HepG2 (cell line): Measurements from ENCODE around the gene CALML6. TPM values are rescaled to one million over a fixed set of nuclear protein-coding genes. Genes with fewer than 3 reads are reported as not detected.
A peak's percentile ranks its signal among the peaks of the same experiment; 100 is the strongest.

ENCODE experiments used
- ATAC-seq: fragments of 200-7000 bp; cut with Tn5 transposase; 3 replicates; pipeline ENCODE4 v1.9.1; 2020; ENCODE audit warnings: mild to moderate bottlenecking, moderate library complexity
- BruUV-seq: library from RNA; stranded (reverse); fragments of 400-500 nt; replicated peaks from 2 replicates; lab custom pipeline; 2021; lab: Mats Ljungman, UMichigan
- CTCF ChIA-PET: fragments of 300-600 bp; formaldehyde crosslinking; extraction: SDS; loops from one replicate; lab custom pipeline; 2021; ENCODE audit warnings: low total read pairs, inconsistent platforms, low intra/inter-chr PET ratio; lab: Yijun Ruan, JAX
- POLR2A ChIA-PET: fragments of 350-600 bp; sonication (Branson Sonifier 250); formaldehyde crosslinking; loops from one replicate; lab custom pipeline; 2020; ENCODE audit warnings: antibody characterized with exemption, inconsistent platforms; lab: Yijun Ruan, JAX
- DNase-seq: peaks from one replicate; pipeline ENCODE4 v3.0.0-alpha.2; 2015; ENCODE audit warnings: low spot score
- FAIRE-seq: peaks from 3 replicates; lab custom pipeline; 2011; peaks lifted over from hg19 to GRCh38; lab: Jason Lieb, UNC
- H2AFZ ChIP-seq: one replicate; pipeline ENCODE4 v1.6.1; 2011; ENCODE audit warnings: low read length, inconsistent platforms
- H3K27ac ChIP-seq: fragments of 300-600 bp; 3 replicates; pipeline ENCODE4 v1.8.0; 2011; ENCODE audit warnings: mixed run types, mild to moderate bottlenecking, mixed read lengths, low read length, inconsistent platforms; ENCODE audit not compliant: insufficient read depth; ENCODE audit errors: extremely low read length
- H3K27me3 ChIP-seq, 2 experiments: fragments of 200-600 bp in 1 of 2; 2 replicates in 1 of 2; 3 replicates in 1 of 2; pipeline versions ENCODE4 v1.6.0 to v1.8.0; 2011; ENCODE audit warnings: low read length in 2 of 2, mild to moderate bottlenecking in 2 of 2, moderate library complexity in 2 of 2, inconsistent platforms in 1 of 2; ENCODE audit not compliant: insufficient read depth in 2 of 2, control insufficient read depth in 1 of 2
- H3K36me3 ChIP-seq, 2 experiments: fragments of 200-600 bp in 1 of 2; replicated peaks in 1 of 2; 2 replicates in 1 of 2; 3 replicates in 1 of 2; pipeline versions ENCODE4 v1.5.1 to v1.8.0; 2011; ENCODE audit warnings: low read length in 2 of 2, inconsistent platforms in 1 of 2; ENCODE audit not compliant: insufficient read depth in 2 of 2, control insufficient read depth in 1 of 2
- H3K4me1 ChIP-seq: 2 replicates; pipeline ENCODE4 v1.5.1; 2012; ENCODE audit warnings: low read length, inconsistent platforms; ENCODE audit not compliant: insufficient read depth
- H3K4me2 ChIP-seq: 2 replicates; pipeline ENCODE4 v1.6.0; 2011; ENCODE audit warnings: low read depth, low read length, inconsistent platforms
- H3K4me3 ChIP-seq, 3 experiments: fragments of 200-600 bp in 1 of 3; sonication (generic), shearing (Covaris generic) in 1 of 3; replicated peaks in 1 of 3; 2 replicates each; pipeline ENCODE4 v1.5.1; 2011 to 2016; ENCODE audit warnings: low read length in 3 of 3, inconsistent platforms in 2 of 3, low read depth in 2 of 3, mild to moderate bottlenecking in 2 of 3, control low read depth in 1 of 3, mixed read lengths in 1 of 3; ENCODE audit not compliant: insufficient read depth in 1 of 3
- H3K79me2 ChIP-seq: one replicate; pipeline ENCODE4 v1.6.1; 2011; ENCODE audit warnings: low read length, inconsistent platforms; ENCODE audit not compliant: insufficient read depth
- H3K9ac ChIP-seq: 2 replicates; pipeline ENCODE4 v1.6.0; 2011; ENCODE audit warnings: mild to moderate bottlenecking, low read depth, low read length, inconsistent platforms; ENCODE audit not compliant: insufficient read depth
- H3K9me3 ChIP-seq: 2 replicates; pipeline ENCODE4 v1.5.1; 2012; ENCODE audit warnings: mild to moderate bottlenecking, low read length
- H4K20me1 ChIP-seq: 2 replicates; pipeline ENCODE4 v1.6.0; 2011; ENCODE audit warnings: inconsistent platforms, mild to moderate bottlenecking, low read length, moderate library complexity; ENCODE audit not compliant: insufficient read depth
- CC2D1A ChIP-seq: sonication (generic); formaldehyde crosslinking; IDR thresholded peaks from 2 replicates; pipeline ENCODE4 v1.8.1; 2023; ENCODE audit warnings: mild to moderate bottlenecking, missing genetic modification reagents
- MAX ChIP-seq: IDR thresholded peaks from 2 replicates; pipeline ENCODE4 v1.6.1; 2012; ENCODE audit warnings: inconsistent platforms
- MNT ChIP-seq: fragments of 450-650 bp; IDR thresholded peaks from 2 replicates; pipeline ENCODE4 v1.6.1; 2016
- RFX1 ChIP-seq: fragments of 450-650 bp; IDR thresholded peaks from 2 replicates; pipeline ENCODE4 v1.6.1; 2017
- SNAPC4 ChIP-seq: sonication (generic); formaldehyde crosslinking; IDR thresholded peaks from 2 replicates; pipeline ENCODE4 v1.4.0; 2020; ENCODE audit warnings: mild to moderate bottlenecking, missing genetic modification reagents
- ZBTB42 ChIP-seq: sonication (generic); formaldehyde crosslinking; IDR thresholded peaks from 2 replicates; pipeline ENCODE4 v1.5.0; 2020; ENCODE audit warnings: mild to moderate bottlenecking, missing genetic modification reagents
- ZNF839 ChIP-seq: sonication (generic); formaldehyde crosslinking; IDR thresholded peaks from 2 replicates; pipeline ENCODE4 v1.4.0; 2020; ENCODE audit warnings: missing genetic modification reagents, mild to moderate bottlenecking, borderline replicate concordance
- WGBS: methylation state at CpG from one replicate; pipeline ENCODE4 v1.1.6; 2017; ENCODE audit warnings: low lambda C conversion rate; 5-methylcytosine and 5-hydroxymethylcytosine counted together
- in situ Hi-C: cut with HindIII; loops from 2 replicates; pipeline ENCODE4 v1.10.0; 2017; ENCODE audit warnings: low pct_unique_long_range_greater_than_20kb; ENCODE audit not compliant: extremely low pct_ligation_motif_present
- intact Hi-C: fragments of 100-400 bp; cut with micrococcal nuclease; formaldehyde crosslinking; loops from one replicate; pipeline ENCODE4 v1.10.0; 2022; ENCODE audit not compliant: unreplicated experiment
- polyA plus RNA-seq, 8 experiments: library from polyadenylated mRNA; depleted of rRNA in 3 of 8; stranded (reverse) in 7 of 8; unstranded in 1 of 8; fragments of >200 nt; fragmentation: Illumina TruSeq in 4 of 8; extraction: Trizol in 4 of 8; gene quantifications; 2 replicates each; pipeline versions ENCODE4 v1.2.1 to v1.2.3, GENCODE V29; 2011 to 2016; ENCODE audit warnings: low read depth in 4 of 8, missing spikeins in 1 of 8, mixed read lengths in 1 of 8; ENCODE audit not compliant: insufficient read depth in 1 of 8
- total RNA-seq, 5 experiments: library from RNA; depleted of rRNA; stranded (reverse); fragments of >200 nt; fragmentation: Illumina TruSeq; extraction: Trizol; gene quantifications; 2 replicates each; pipeline ENCODE4 v1.2.3, GENCODE V29; 2016; ENCODE audit warnings: low read depth in 1 of 5

Gene CALML6
- total and polyA plus RNA-seq, 2 of the 13 experiments (the other 11 are each of a cell fraction or from before 2014, with no cell fraction given), result 0.11 to 0.12 TPM

- peaks cover 10% of the 10 kb centered on the region for H3K79me2 ChIP-seq
- H3K4me2 ChIP-seq, result no peak overlapping the region
- H2AFZ ChIP-seq, result no peak overlapping the region
- 95% methylated on average over 22 of the region's 24 CpGs for WGBS
- CTCF ChIA-PET, result no interaction called here
- no peak for DNase-seq
- no peaks in the 10 kb centered on the region for H3K9me3 ChIP-seq
- ATAC-seq, result no peak
- H3K27ac ChIP-seq, result no peak overlapping the region
- no peak overlapping the region for H3K4me3 ChIP-seq
- H3K36me3 ChIP-seq, result no peaks in the 10 kb centered on the region; a peak in 1 of 5 replicates
- in situ Hi-C loops (no loop called here), intact Hi-C loops (no loop called here)
- BruUV-seq, result no TSS peak
- POLR2A ChIA-PET, result no interaction called here
- TF ChIP-seq CC2D1A (CRISPR knock-in tag), result no peak
- TF ChIP-seq MNT, result peak; percentile 89
- no peaks in the 10 kb centered on the region for H4K20me1 ChIP-seq
- H3K9ac ChIP-seq, result no peak overlapping the region
- peaks cover 48% of the 10 kb centered on the region for H3K4me1 ChIP-seq
- no peaks in the 10 kb centered on the region for H3K27me3 ChIP-seq
- no peak for FAIRE-seq
Observed at GRCh38 chr1:1938613-1939295, 23.7 kb downstream of the CALML6 start.

DNA sequence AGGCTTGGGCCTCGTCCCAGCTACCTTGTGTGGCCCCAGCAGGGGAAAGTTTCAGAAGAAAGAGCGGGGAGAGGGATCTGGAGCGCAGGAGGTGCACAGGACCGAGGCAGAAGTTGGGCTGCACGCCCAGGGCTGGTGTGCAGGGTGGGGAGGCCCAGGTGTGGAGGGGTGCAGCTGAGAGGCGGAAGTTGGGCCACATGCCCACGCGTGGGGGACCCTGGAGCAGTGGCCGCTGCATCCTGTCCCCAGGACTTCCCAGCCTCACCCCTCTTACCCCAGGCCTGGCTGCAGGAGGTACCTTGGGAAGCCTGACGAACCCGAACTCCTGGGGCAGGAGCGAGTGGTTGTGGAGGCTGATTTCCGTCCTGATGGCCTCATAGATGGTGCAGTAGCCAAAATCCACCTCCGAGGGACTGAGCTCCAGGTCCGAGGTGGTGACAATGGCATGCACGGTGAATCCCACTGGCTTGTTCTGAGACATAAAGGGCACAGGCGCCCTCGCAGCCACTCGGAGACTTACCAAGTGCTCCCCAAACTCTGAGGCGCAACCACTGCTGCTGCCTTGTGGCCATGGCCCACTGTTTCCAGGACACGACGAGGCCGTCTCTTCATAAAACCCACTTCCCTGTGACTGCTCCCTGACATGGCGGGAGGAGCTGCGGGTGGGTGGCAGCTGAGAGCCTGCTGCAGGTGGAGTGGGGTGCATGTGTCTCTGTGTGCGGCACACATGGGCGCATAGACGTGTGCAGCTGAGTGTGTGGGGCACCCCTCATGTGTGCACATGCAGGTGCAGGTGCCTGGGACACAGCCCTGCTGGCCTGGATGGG, 24.4 kb downstream of the CALML6 start:
- in situ Hi-C loops, result no loop called here
- no peak for FAIRE-seq

More for the DNA sequence above, 24.4 kb downstream of the CALML6 start:
- DNase-seq, result no peak
- no peak overlapping the region for H3K9ac ChIP-seq
- H3K79me2 ChIP-seq, result peaks cover 13% of the 10 kb centered on the region
- intact Hi-C loops, result no loop called here
- BruUV-seq, result no TSS peak
- WGBS, result 93% methylated on average over 12 of the region's 28 CpGs
- H3K4me2 ChIP-seq, result no peak overlapping the region
- POLR2A ChIA-PET, result no interaction called here
- TF ChIP-seq ZNF839 (CRISPR knock-in tag) (no peak), RFX1 (no peak), MNT (peak; percentile 49), MAX (no peak), ZBTB42 (CRISPR knock-in tag) (no peak), SNAPC4 (CRISPR knock-in tag) (no peak)
- H2AFZ ChIP-seq, result no peak overlapping the region
- H3K27ac ChIP-seq, result no peak overlapping the region
- H3K27me3 ChIP-seq, result no peaks in the 10 kb centered on the region
- H3K9me3 ChIP-seq, result no peaks in the 10 kb centered on the region
- no peak overlapping the region for H3K4me3 ChIP-seq
- ATAC-seq, result no peak
- H3K36me3 ChIP-seq, result no peaks in the 10 kb centered on the region; a peak in 1 of 5 replicates
- H4K20me1 ChIP-seq, result no peaks in the 10 kb centered on the region
- H3K4me1 ChIP-seq, result peaks cover 53% of the 10 kb centered on the region
- CTCF ChIA-PET, result no interaction called here
